CD4-positive, alpha-beta T cell treated with Interleukin-6 at 100 ng/mL for 8 hours (primary cell): ENCODE results near the gene NXNL1.

Source experiments
- DNase-seq: peaks from one replicate; pipeline ENCODE4 v3.0.0-alpha.2; 2020; ENCODE audit warnings: mixed read lengths, low spot score

NXNL1 gene

GRCh38 chr19:17455308-17456123 is 5.2 kb downstream of the NXNL1 start:
- DNase-seq = no peak

GRCh38 chr19:17454576-17455071 is 6.1 kb downstream of the NXNL1 start:
- DNase-seq = no peak

DNA sequence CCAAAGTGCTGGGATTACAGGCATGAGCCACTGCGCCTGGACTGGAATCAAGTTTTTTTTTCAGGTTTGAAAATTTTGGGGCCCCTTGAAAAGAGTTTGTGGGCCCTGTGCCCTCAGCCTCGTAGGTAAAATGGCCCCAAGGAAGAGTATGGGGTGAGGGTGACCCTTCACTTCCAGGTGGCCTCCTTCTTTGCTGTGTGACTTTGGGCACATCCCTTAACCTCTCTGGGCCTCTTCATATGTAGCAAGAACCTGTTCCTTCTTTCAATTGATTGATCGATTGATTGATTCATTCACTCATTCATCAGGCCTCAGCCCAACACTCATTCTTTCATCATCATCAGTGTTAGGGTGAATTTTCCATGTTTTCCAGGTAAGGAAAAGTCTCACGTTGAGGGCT is 8.9 kb downstream of the NXNL1 start:
- no peak for DNase-seq

DNA sequence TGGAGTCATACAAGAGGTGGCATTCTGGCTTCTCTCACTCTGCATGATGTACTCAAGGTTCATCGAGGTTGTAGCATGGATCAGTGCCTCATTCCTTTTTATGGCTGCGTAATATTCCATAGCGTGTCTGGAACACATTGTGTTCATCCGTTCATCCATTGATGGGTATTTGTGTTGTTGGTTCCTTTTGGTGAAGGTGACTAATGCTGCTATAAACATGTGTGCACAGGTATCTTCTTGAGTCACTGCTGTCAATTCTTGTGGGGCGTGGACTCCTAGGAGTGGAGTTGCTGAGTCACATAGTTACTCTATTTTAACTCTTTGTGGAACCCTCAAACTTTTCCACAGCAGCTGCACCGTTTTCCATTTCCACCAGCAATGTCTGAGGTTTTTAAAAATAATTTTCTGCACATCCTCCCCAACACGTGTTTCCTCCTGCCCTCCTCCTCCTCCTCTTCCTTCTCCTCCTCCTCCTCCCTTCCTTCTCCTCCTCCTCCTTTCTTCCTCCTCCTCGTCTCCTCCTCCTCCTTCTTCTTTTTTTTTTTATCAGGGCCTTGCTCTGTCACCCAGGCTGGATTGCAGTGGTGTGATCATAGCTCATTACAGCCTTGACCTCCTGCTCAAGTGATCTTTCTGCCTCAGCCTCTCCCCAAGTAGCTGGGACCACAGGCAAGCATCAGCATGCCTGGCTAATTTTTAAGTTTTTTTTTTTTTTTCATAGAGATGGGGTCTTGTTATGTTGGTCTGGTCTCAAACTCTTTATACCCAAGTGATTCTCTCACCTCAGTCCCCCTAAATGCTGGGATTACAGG is 10.3 kb downstream of the NXNL1 start:
- peak; percentile 14 for DNase-seq

GRCh38 chr19:17448131-17448967 is 12.4 kb downstream of the NXNL1 start, which contains the start of gene TMEM221:
Gene TMEM221 (minus strand): TSS chr19:17448668. CDS start chr19:17448462, 206 bp downstream.
- peak; percentile 50 for DNase-seq

GRCh38 chr19:17447704-17448130 is 13.0 kb downstream of the NXNL1 start:
- DNase-seq = no peak

GRCh38 chr19:17445526-17446165 is 15.1 kb downstream of the NXNL1 start:
- DNase-seq = no peak

- no peak for DNase-seq
These were observed 19.3 kb downstream of the NXNL1 start for GRCh38 chr19:17441241-17442021.

GRCh38 chr19:17436874-17437267 is 23.9 kb downstream of the NXNL1 start:
- no peak for DNase-seq

- DNase-seq = no peak
These were observed 24.4 kb downstream of the NXNL1 start for GRCh38 chr19:17436094-17436873.

- no peak for DNase-seq
These were observed 25.5 kb downstream of the NXNL1 start for GRCh38 chr19:17435218-17435617.

- no peak for DNase-seq
These were observed 29.3 kb downstream of the NXNL1 start for GRCh38 chr19:17431417-17431816.

- DNase-seq = no peak
These were observed 31.0 kb downstream of the NXNL1 start for GRCh38 chr19:17429641-17430113.

GRCh38 chr19:17424743-17425365 is 35.9 kb downstream of the NXNL1 start:
- DNase-seq = peak; percentile 18

- DNase-seq = no peak
These were observed 37.1 kb downstream of the NXNL1 start for GRCh38 chr19:17423429-17424208.

DNA sequence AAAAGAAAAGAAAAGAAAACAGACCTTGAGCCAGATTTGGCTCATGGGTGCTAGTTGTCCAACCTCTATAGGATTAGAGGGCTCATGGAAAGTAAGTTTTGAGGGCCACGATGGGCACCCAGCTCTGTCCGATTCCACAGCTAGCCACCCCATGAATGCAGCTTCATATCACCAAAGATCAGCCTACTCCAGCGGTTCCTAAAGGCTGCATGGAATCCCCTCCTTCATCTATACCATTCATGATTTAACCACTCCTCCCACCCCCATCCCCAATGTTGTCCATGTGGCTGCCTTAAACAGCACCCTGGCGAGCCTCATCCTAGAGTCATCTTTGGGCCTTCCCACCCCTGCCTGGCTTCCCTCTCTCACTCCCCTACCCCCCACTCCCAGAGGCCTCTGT is 38.8 kb downstream of the NXNL1 start:
- no peak for DNase-seq

DNA sequence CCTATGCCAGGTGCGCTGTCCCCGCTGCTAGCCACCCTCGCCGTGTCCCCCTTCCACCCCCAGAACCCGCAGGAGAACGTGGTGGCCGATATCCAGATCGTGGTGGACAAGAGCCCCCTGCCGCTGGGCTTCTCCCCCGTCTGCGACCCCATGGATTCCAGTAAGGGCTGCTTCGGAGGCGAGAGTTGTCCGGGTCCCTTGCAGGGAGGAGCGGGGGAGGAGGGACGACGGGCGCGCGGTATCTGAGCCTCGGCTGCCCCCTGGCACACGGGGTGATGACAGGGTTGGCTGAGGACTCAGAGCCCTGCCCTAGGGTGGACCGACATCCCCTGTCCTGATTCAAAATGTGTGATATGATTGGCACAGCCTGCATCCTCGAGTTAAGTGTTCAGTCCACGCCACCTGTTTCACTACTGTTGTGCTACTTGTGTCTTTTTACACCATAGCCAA is 40.2 kb downstream of the NXNL1 start:
- peak; percentile 31 for DNase-seq
